Neural progenitor cell (in vitro differentiated cells): ENCODE results near the gene OXSR1. TPM values are rescaled to one million over a fixed set of nuclear protein-coding genes. Genes with fewer than 3 reads are reported as not detected.

Experiments used
- DNase-seq: peaks from one replicate; pipeline ENCODE4 v3.0.0-alpha.2; 2016; ENCODE audit warnings: low spot score
- H2AFZ ChIP-seq: fragments of 200-600 bp; sonication (generic); replicated peaks from 2 replicates; pipeline ENCODE4 v1.6.1; 2016; ENCODE audit warnings: antibody characterized with exemption
- H3F3A ChIP-seq: fragments of 200-600 bp; sonication (generic); 2 replicates; pipeline ENCODE4 v1.6.1; 2016; ENCODE audit warnings: antibody characterized with exemption, low read depth
- H3K27ac ChIP-seq: fragments of 200-600 bp; sonication (generic); 2 replicates; pipeline ENCODE4 v1.5.1; 2016; ENCODE audit warnings: mild to moderate bottlenecking
- H3K27me3 ChIP-seq: fragments of 200-600 bp; sonication (generic); 2 replicates; pipeline ENCODE4 v1.6.1; 2016; ENCODE audit warnings: mild to moderate bottlenecking, moderate library complexity
- H3K36me3 ChIP-seq: fragments of 200-600 bp; sonication (generic); 2 replicates; pipeline ENCODE4 v1.5.1; 2016
- H3K4me1 ChIP-seq: fragments of 200-600 bp; sonication (generic); 2 replicates; pipeline ENCODE4 v1.6.1; 2016; ENCODE audit warnings: mixed run types
- H3K4me2 ChIP-seq: fragments of 200-600 bp; sonication (generic); 2 replicates; pipeline ENCODE4 v1.6.1; 2016
- H3K4me3 ChIP-seq: fragments of 200-600 bp; sonication (generic); 2 replicates; pipeline ENCODE4 v1.5.1; 2016
- H3K79me2 ChIP-seq: fragments of 200-600 bp; sonication (generic); 2 replicates; pipeline ENCODE4 v1.6.1; 2016; ENCODE audit warnings: low read depth
- H3K9ac ChIP-seq: fragments of 200-600 bp; sonication (generic); 2 replicates; pipeline ENCODE4 v1.6.1; 2016
- H3K9me3 ChIP-seq: fragments of 200-600 bp; sonication (generic); 2 replicates; pipeline ENCODE4 v1.5.1; 2016; ENCODE audit warnings: low read depth
- H4K20me1 ChIP-seq: fragments of 200-600 bp; sonication (generic); 2 replicates; pipeline ENCODE4 v1.6.1; 2016; ENCODE audit warnings: low read depth
- H3K27ac Mint-ChIP-seq: 3 replicates; pipeline ENCODE4 v1.8.0; 2021; ENCODE audit warnings: mixed read lengths
- H3K27me3 Mint-ChIP-seq: 2 replicates; pipeline ENCODE4 v1.8.0; 2022; ENCODE audit warnings: low read depth, mild to moderate bottlenecking, inconsistent platforms, moderate library complexity, mixed read lengths; ENCODE audit not compliant: insufficient read depth
- H3K36me3 Mint-ChIP-seq: 3 replicates; pipeline ENCODE4 v1.8.0; 2021; ENCODE audit warnings: mixed read lengths
- H3K4me1 Mint-ChIP-seq: 3 replicates; pipeline ENCODE4 v1.8.0; 2021; ENCODE audit warnings: mixed read lengths
- H3K4me3 Mint-ChIP-seq: 3 replicates; pipeline ENCODE4 v1.8.0; 2021; ENCODE audit warnings: mild to moderate bottlenecking, moderate library complexity, mixed read lengths
- H3K9me3 Mint-ChIP-seq: 3 replicates; pipeline ENCODE4 v1.8.0; 2020; ENCODE audit warnings: mixed read lengths
- EZH2 ChIP-seq: fragments of 200-600 bp; sonication (generic); IDR thresholded peaks from 2 replicates; pipeline ENCODE4 v1.6.1; 2017; ENCODE audit warnings: antibody characterized with exemption, mild to moderate bottlenecking, moderate library complexity
- EZH2phosphoT487 ChIP-seq: fragments of 200-600 bp; sonication (generic); IDR thresholded peaks from 2 replicates; pipeline ENCODE4 v1.6.1; 2017; ENCODE audit warnings: antibody characterized with exemption
- total RNA-seq: library from RNA; depleted of rRNA; stranded (reverse); fragments of >200 nt; gene quantifications from 2 replicates; pipeline ENCODE4 v1.2.3, GENCODE V29; 2015; ENCODE audit warnings: low replicate concordance
- TF ChIP-seq, protein P1 (sequence below): fragments of 200-600 bp; sonication (generic); IDR thresholded peaks from 2 replicates; pipeline ENCODE4 v1.5.1; 2017; ENCODE audit warnings: antibody characterized with exemption, mild to moderate bottlenecking

The OXSR1 gene
- total RNA-seq, 1 donor from 2014 or later, result 65.8 TPM

DNA sequence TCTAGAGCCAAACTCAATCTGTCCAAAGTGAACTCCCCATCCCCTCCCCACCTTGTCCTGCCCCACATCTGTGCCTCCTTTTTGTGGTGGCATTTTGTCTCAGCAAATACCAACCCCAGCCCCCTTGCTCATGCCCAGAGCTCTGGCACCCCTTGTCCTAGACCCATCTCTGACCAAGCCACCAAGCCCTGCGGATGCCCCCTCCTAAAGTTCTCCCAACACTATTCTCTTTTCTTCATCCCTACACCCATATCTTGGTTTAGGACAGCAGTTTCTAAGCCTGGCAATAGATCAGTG lies 46.1 kb upstream of the OXSR1 start:
- no peaks in the 10 kb centered on the region for H3K27me3 ChIP-seq
- no peaks in the 10 kb centered on the region for H3K9me3 ChIP-seq
- no peaks in the 10 kb centered on the region for H3F3A ChIP-seq
- H3K36me3 ChIP-seq, result no peaks in the 10 kb centered on the region
- H3K4me1 Mint-ChIP-seq, result no peaks in the 10 kb centered on the region
- TF ChIP-seq EZH2 (no peak), EZH2phosphoT487 (no peak)
- TF ChIP-seq, protein P1, sequence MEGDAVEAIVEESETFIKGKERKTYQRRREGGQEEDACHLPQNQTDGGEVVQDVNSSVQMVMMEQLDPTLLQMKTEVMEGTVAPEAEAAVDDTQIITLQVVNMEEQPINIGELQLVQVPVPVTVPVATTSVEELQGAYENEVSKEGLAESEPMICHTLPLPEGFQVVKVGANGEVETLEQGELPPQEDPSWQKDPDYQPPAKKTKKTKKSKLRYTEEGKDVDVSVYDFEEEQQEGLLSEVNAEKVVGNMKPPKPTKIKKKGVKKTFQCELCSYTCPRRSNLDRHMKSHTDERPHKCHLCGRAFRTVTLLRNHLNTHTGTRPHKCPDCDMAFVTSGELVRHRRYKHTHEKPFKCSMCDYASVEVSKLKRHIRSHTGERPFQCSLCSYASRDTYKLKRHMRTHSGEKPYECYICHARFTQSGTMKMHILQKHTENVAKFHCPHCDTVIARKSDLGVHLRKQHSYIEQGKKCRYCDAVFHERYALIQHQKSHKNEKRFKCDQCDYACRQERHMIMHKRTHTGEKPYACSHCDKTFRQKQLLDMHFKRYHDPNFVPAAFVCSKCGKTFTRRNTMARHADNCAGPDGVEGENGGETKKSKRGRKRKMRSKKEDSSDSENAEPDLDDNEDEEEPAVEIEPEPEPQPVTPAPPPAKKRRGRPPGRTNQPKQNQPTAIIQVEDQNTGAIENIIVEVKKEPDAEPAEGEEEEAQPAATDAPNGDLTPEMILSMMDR, result no peak
- peaks cover 10% of the 10 kb centered on the region for H3K36me3 Mint-ChIP-seq
- H3K27me3 Mint-ChIP-seq, result peaks cover 6% of the 10 kb centered on the region
- H3K9ac ChIP-seq, result no peak overlapping the region
- H3K9me3 Mint-ChIP-seq, result no peaks in the 10 kb centered on the region
- no peak for DNase-seq
- H3K79me2 ChIP-seq, result no peaks in the 10 kb centered on the region
- H3K4me3 Mint-ChIP-seq, result no peak overlapping the region
- no peak overlapping the region for H3K4me2 ChIP-seq
- no peak overlapping the region for H2AFZ ChIP-seq
- no peak overlapping the region for H3K27ac ChIP-seq
- no peak overlapping the region for H3K27ac Mint-ChIP-seq
- H4K20me1 ChIP-seq, result peaks cover 3% of the 10 kb centered on the region
- H3K4me1 ChIP-seq, result no peaks in the 10 kb centered on the region
- no peak overlapping the region for H3K4me3 ChIP-seq

- Histone ChIP-seq H3K4me2 (no peak overlapping the region), H2AFZ (no peak overlapping the region), H3K36me3 (no peaks in the 10 kb centered on the region), H4K20me1 (peaks cover 3% of the 10 kb centered on the region), H3K4me3 (no peak overlapping the region), H3K27me3 (no peaks in the 10 kb centered on the region), H3K4me1 (no peaks in the 10 kb centered on the region), H3K27ac (no peak overlapping the region), H3K79me2 (no peaks in the 10 kb centered on the region), H3K9ac (no peak overlapping the region), H3K9me3 (no peaks in the 10 kb centered on the region), H3F3A (no peaks in the 10 kb centered on the region)
- no peaks in the 10 kb centered on the region for H3K4me1 Mint-ChIP-seq
- peaks cover 14% of the 10 kb centered on the region for H3K36me3 Mint-ChIP-seq
- no peak overlapping the region for H3K4me3 Mint-ChIP-seq
- no peaks in the 10 kb centered on the region for H3K9me3 Mint-ChIP-seq
- H3K27me3 Mint-ChIP-seq, result peaks cover 6% of the 10 kb centered on the region
- TF ChIP-seq, protein P1, result no peak
- no peak for TF ChIP-seq EZH2phosphoT487
- no peak for TF ChIP-seq EZH2
- H3K27ac Mint-ChIP-seq, result peak overlapping the region; percentile 66
- DNase-seq, result no peak
Observed at GRCh38 chr3:38119821-38120692, 45.3 kb upstream of the OXSR1 start.

DNA sequence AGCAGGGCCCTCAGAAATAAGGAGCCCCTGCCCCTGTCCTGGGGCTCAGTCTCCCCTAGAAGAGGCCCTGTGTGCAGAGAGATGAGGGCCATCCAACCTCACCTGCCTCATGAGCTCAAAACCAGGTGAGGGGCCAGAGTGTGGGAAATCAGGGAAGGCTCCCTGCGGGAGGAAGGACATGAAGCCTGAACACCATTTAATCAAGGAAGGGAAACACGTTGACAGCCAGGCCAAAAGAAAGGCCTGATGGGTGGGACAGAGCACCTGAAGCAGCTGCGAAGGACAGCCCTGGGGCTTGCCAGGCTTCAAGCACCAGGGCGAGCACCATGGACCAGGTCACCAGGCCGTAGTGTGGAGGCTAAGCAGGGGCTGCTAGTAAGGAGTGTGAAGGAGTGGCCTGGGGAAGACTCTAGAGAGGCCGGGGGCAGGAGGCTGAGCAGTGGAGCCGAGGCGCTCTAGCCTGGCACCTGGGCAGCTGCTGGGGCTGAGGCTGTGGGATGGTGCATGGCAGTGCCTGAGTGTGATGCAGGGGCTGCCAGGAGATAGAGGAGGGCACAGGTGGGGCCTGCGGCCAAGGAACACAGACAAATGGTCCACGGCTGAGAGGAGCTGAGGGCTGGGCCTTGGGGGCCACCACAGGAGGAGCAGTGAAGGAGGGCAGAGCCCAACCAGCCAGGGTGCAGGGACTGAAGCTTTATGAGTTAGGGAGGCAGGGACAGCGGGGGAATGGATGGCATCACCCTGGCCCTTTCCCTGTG lies 44.5 kb upstream of the OXSR1 start:
- no peaks in the 10 kb centered on the region for H3K4me1 Mint-ChIP-seq
- Histone ChIP-seq H3K9ac (no peak overlapping the region), H3K4me3 (no peak overlapping the region), H2AFZ (no peak overlapping the region), H3F3A (no peaks in the 10 kb centered on the region), H3K27ac (no peak overlapping the region), H3K27me3 (no peaks in the 10 kb centered on the region), H3K4me2 (no peak overlapping the region), H3K4me1 (no peaks in the 10 kb centered on the region), H3K9me3 (no peaks in the 10 kb centered on the region), H3K36me3 (no peaks in the 10 kb centered on the region), H3K79me2 (no peaks in the 10 kb centered on the region), H4K20me1 (peaks cover 3% of the 10 kb centered on the region)
- no peak for DNase-seq
- peaks cover 1% of the 10 kb centered on the region for H3K27me3 Mint-ChIP-seq
- TF ChIP-seq EZH2 (no peak), EZH2phosphoT487 (no peak)
- TF ChIP-seq, protein P1, result no peak
- peaks cover 20% of the 10 kb centered on the region for H3K36me3 Mint-ChIP-seq
- no peaks in the 10 kb centered on the region for H3K9me3 Mint-ChIP-seq
- H3K27ac Mint-ChIP-seq, result no peak overlapping the region
- H3K4me3 Mint-ChIP-seq, result peak overlapping the region; percentile 21
